ENCODE results near the gene MMP25. TPM values are rescaled to one million over a fixed set of nuclear protein-coding genes. Genes with fewer than 3 reads are reported as not detected.

Gene MMP25
- total and polyA plus RNA-seq, 9 of the 15 experiments (the other 6 are each of a cell fraction or from before 2014, with no cell fraction given) = 0.03 to 0.04 TPM; not detected in 7

- TF ChIP-seq ZC3H4 (CRISPR knock-in tag; IDR thresholded peaks at IDR 0.05; ENCODE audit: borderline replicate concordance) = no peak
- TF ChIP-seq PTRF (tag; IDR thresholded peaks at IDR 0.05) = no peak
- TF ChIP-seq DPF2 (IDR thresholded peaks at IDR 0.05) = no peak
- peak; percentile 78; the same call in 1 of the 2 replicates for TF ChIP-seq PHF8 (IDR thresholded peaks at IDR 0.05; ENCODE audit: borderline replicate concordance, low read length)
- peak; percentile 23 for TF ChIP-seq ZNF146 (CRISPR knock-in tag; IDR thresholded peaks at IDR 0.05; ENCODE audit: unreplicated experiment)
- TF ChIP-seq CXXC5 (CRISPR knock-in tag; IDR thresholded peaks at IDR 0.05) = peak; percentile 78
- no peak for TF ChIP-seq ZNF444 (CRISPR knock-in tag; IDR thresholded peaks at IDR 0.05)
- TF ChIP-seq TAF1 (IDR thresholded peaks at IDR 0.05; ENCODE audit: control insufficient read depth, extremely low read depth, insufficient read depth, low read length, severe bottlenecking) = peak; percentile 97
- TF ChIP-seq GATAD2B (IDR thresholded peaks at IDR 0.05; ENCODE audit: borderline replicate concordance) = peak; percentile 58; the same call in 1 of the 2 replicates
- TF ChIP-seq POLR3G (IDR thresholded peaks at IDR 0.05; ENCODE audit: extremely low read depth, insufficient read length, insufficient replicate concordance) = no peak
- no peak; the same call in 1 of the 2 replicates for TF ChIP-seq VEZF1 (CRISPR knock-in tag; IDR thresholded peaks at IDR 0.05)
- TF ChIP-seq GABPB1 (CRISPR knock-in tag; IDR thresholded peaks at IDR 0.05) = peak; percentile 51; the same call in 1 of the 2 replicates
- TF ChIP-seq PCBP1 (IDR thresholded peaks at IDR 0.05; ENCODE audit: low read depth, low read length, poor library complexity, severe bottlenecking) = peak; percentile 74
- no peak for TF ChIP-seq COPS2 (conservative IDR thresholded peaks at IDR 0.05)
- TF ChIP-seq UBTF (IDR thresholded peaks at IDR 0.05; ENCODE audit: borderline replicate concordance in 1 of 2, low read depth in 2 of 2, low read length in 2 of 2) = peak; percentile 37 to 85; a peak in 2 of 4 replicates
- TF ChIP-seq CBFB (CRISPR knock-in tag; IDR thresholded peaks at IDR 0.05) = no peak
- no peak for TF ChIP-seq C11orf30 (IDR thresholded peaks at IDR 0.05; ENCODE audit: low read depth)
- 0 out of 4 replicates have a peak, but pooled peaks of 1 of the 2 experiments have one; percentile 63 for TF ChIP-seq MLLT1 (IDR thresholded peaks at IDR 0.05)
- no peak for TF ChIP-seq MITF (IDR thresholded peaks at IDR 0.05)
- no peak for TF ChIP-seq CEBPB (tag; IDR thresholded peaks at IDR 0.05)
- peak; percentile 87 for TF ChIP-seq SUPT5H (IDR thresholded peaks at IDR 0.05)
- TF ChIP-seq SMAD1 (IDR thresholded peaks at IDR 0.05; ENCODE audit: low read depth, low read length, partially characterized antibody) = peak; percentile 87
- peak; percentile 32; the same call in 1 of the 2 replicates for TF ChIP-seq ZNF263 (CRISPR knock-in tag; IDR thresholded peaks at IDR 0.05; ENCODE audit: borderline replicate concordance)
- no peak for TF ChIP-seq NCOA2 (IDR thresholded peaks at IDR 0.05; ENCODE audit: partially characterized antibody in 2 of 2)
These were observed 26.1 kb upstream of the MMP25 start, which contains the start of gene TNFRSF12A (continued) for GRCh38 chr16:3020247-3020603.

Data from K562 (cell line).